HL-60/S4 treated with retinoic acid at 250 ng/mL for 4 days and 3 days (cell line): ENCODE data around the gene PCCB.
"Not testable (repeated sequence)": the region's sequence is repeated elsewhere in the genome, so short reads cannot be mapped to it uniquely, and the experiment has no call there.

ENCODE experiments used
- in situ Hi-C: fragments of 300-500 bp; cut with MboI; formaldehyde crosslinking; loops from 2 replicates; pipeline ENCODE4 v1.7.0; 2022; ENCODE audit warnings: low sequenced_read_pairs

The PCCB gene

GRCh38 chr3:136311261-136311660, 61.1 kb downstream of the PCCB start:
- in situ Hi-C loops = loop anchor here (25.0 kb wide), 1 partner anchor 701 kb away; no protein-coding TSS in a partner anchor

- in situ Hi-C loops = loop anchor here (25.0 kb wide), 1 partner anchor 700 kb away; no protein-coding TSS in a partner anchor
These were observed 61.8 kb downstream of the PCCB start for GRCh38 chr3:136311968-136312367.

GRCh38 chr3:136326316-136326715, 76.2 kb downstream of the PCCB start:
- in situ Hi-C loops = no loop called here

- in situ Hi-C loops = no loop called here
These were observed 77.5 kb downstream of the PCCB start for GRCh38 chr3:136327671-136328070.

- in situ Hi-C loops = no loop called here
These were observed 79.5 kb downstream of the PCCB start for GRCh38 chr3:136329593-136329992.

GRCh38 chr3:136330900-136331299, 80.8 kb downstream of the PCCB start:
- in situ Hi-C loops = no loop called here

- in situ Hi-C loops = no loop called here
These were observed 82.2 kb downstream of the PCCB start for GRCh38 chr3:136332302-136332701.

- in situ Hi-C loops = no loop called here
These were observed 82.6 kb downstream of the PCCB start for GRCh38 chr3:136332776-136333175.

GRCh38 chr3:136334209-136334608, 84.1 kb downstream of the PCCB start:
- in situ Hi-C loops = no loop called here

- in situ Hi-C loops = not testable (repeated sequence)
These were observed 84.6 kb downstream of the PCCB start for GRCh38 chr3:136334726-136335125.

GRCh38 chr3:136336329-136337100, 86.4 kb downstream of the PCCB start:
- in situ Hi-C loops = no loop called here

GRCh38 chr3:136343446-136343845, 93.3 kb downstream of the PCCB start:
- in situ Hi-C loops = no loop called here

- in situ Hi-C loops = no loop called here
These were observed 93.9 kb downstream of the PCCB start for GRCh38 chr3:136343873-136344555.

GRCh38 chr3:136346486-136346885, 96.3 kb downstream of the PCCB start:
- in situ Hi-C loops = no loop called here

GRCh38 chr3:136350132-136350531, 100.0 kb downstream of the PCCB start:
- in situ Hi-C loops = no loop called here

- in situ Hi-C loops = no loop called here
These were observed 100.4 kb downstream of the PCCB start for GRCh38 chr3:136350557-136350956.

GRCh38 chr3:136351351-136351750, 101.2 kb downstream of the PCCB start:
- in situ Hi-C loops = no loop called here

- in situ Hi-C loops = no loop called here
These were observed 101.8 kb downstream of the PCCB start for GRCh38 chr3:136351905-136352304.

- in situ Hi-C loops = no loop called here
These were observed 103.3 kb downstream of the PCCB start for GRCh38 chr3:136353461-136353860.

- in situ Hi-C loops = no loop called here
These were observed 116.1 kb downstream of the PCCB start for GRCh38 chr3:136366289-136366688.

- in situ Hi-C loops = loop anchor here (25.0 kb wide), 1 partner anchor 637 kb away; no protein-coding TSS in a partner anchor
These were observed 125.7 kb downstream of the PCCB start for GRCh38 chr3:136375800-136376199.

- in situ Hi-C loops = loop anchor here (25.0 kb wide), 1 partner anchor 635 kb away; no protein-coding TSS in a partner anchor
These were observed 127.4 kb downstream of the PCCB start for GRCh38 chr3:136377508-136377907.
